ENCODE results near the gene MRPS23.

Gene MRPS23

GRCh38 chr17:57819867-57820266 is 30.0 kb downstream of the MRPS23 start:
- TF ChIP-seq REST (IDR thresholded peaks at IDR 0.05; ENCODE audit: insufficient read depth in 1 of 2, low read depth in 2 of 2, low read length in 2 of 2) = no peak

- TF ChIP-seq POLR2AphosphoS5 (IDR thresholded peaks at IDR 0.05; ENCODE audit: low read depth, low read length) (no peak), REST (IDR thresholded peaks at IDR 0.05; ENCODE audit: insufficient read depth in 1 of 2, low read depth in 2 of 2, low read length in 2 of 2) (no peak), TAF1 (IDR thresholded peaks at IDR 0.05; ENCODE audit: borderline replicate concordance, insufficient read depth, low read length) (no peak), FOXP2 (optimal IDR thresholded peaks at IDR 0.05; ENCODE audit: borderline replicate concordance, extremely low read depth, extremely low read length, insufficient read depth) (no peak), SIN3A (IDR thresholded peaks at IDR 0.05; ENCODE audit: borderline replicate concordance, insufficient read depth, low read length) (no peak)
These were observed 30.6 kb downstream of the MRPS23 start for GRCh38 chr17:57819285-57819684.

GRCh38 chr17:57818066-57818465 is 31.8 kb downstream of the MRPS23 start:
- no peak for TF ChIP-seq FOXP2 (optimal IDR thresholded peaks at IDR 0.05; ENCODE audit: borderline replicate concordance, extremely low read depth, extremely low read length, insufficient read depth)
- TF ChIP-seq REST (IDR thresholded peaks at IDR 0.05; ENCODE audit: insufficient read depth in 1 of 2, low read depth in 2 of 2, low read length in 2 of 2) = no peak
- no peak for TF ChIP-seq POLR2AphosphoS5 (IDR thresholded peaks at IDR 0.05; ENCODE audit: low read depth, low read length)
- TF ChIP-seq TAF1 (IDR thresholded peaks at IDR 0.05; ENCODE audit: borderline replicate concordance, insufficient read depth, low read length) = no peak
- no peak for TF ChIP-seq SIN3A (IDR thresholded peaks at IDR 0.05; ENCODE audit: borderline replicate concordance, insufficient read depth, low read length)

- TF ChIP-seq SIN3A (IDR thresholded peaks at IDR 0.05; ENCODE audit: borderline replicate concordance, insufficient read depth, low read length) = no peak
- no peak for TF ChIP-seq REST (IDR thresholded peaks at IDR 0.05; ENCODE audit: insufficient read depth in 1 of 2, low read depth in 2 of 2, low read length in 2 of 2)
- no peak for TF ChIP-seq FOXP2 (optimal IDR thresholded peaks at IDR 0.05; ENCODE audit: borderline replicate concordance, extremely low read depth, extremely low read length, insufficient read depth)
- no peak for TF ChIP-seq POLR2AphosphoS5 (IDR thresholded peaks at IDR 0.05; ENCODE audit: low read depth, low read length)
- no peak for TF ChIP-seq TAF1 (IDR thresholded peaks at IDR 0.05; ENCODE audit: borderline replicate concordance, insufficient read depth, low read length)
These were observed 32.5 kb downstream of the MRPS23 start for GRCh38 chr17:57817299-57817698.

GRCh38 chr17:57814421-57814820 is 35.4 kb downstream of the MRPS23 start:
- TF ChIP-seq POLR2AphosphoS5 (IDR thresholded peaks at IDR 0.05; ENCODE audit: low read depth, low read length) (no peak), FOXP2 (optimal IDR thresholded peaks at IDR 0.05; ENCODE audit: borderline replicate concordance, extremely low read depth, extremely low read length, insufficient read depth) (no peak), SIN3A (IDR thresholded peaks at IDR 0.05; ENCODE audit: borderline replicate concordance, insufficient read depth, low read length) (no peak), REST (IDR thresholded peaks at IDR 0.05; ENCODE audit: insufficient read depth in 1 of 2, low read depth in 2 of 2, low read length in 2 of 2) (no peak), TAF1 (IDR thresholded peaks at IDR 0.05; ENCODE audit: borderline replicate concordance, insufficient read depth, low read length) (no peak)

Data from PFSK-1 (cell line).